NOMO-1 treated with dmso at 0.1 percent for 144 hours (cell line): ENCODE results near the gene GTF2IRD1.
"Not testable (repeated sequence)": the region's sequence is repeated elsewhere in the genome, so short reads cannot be mapped to it uniquely, and the experiment has no call there.

ENCODE experiments used
- DNase-seq: peaks from one replicate; lab custom pipeline; 2025; ENCODE audit not compliant: unreplicated experiment; lab: John Stamatoyannopoulos, UW

GTF2IRD1 gene

GRCh38 chr7:74453322-74454011, at the start of gene GTF2IRD1:
Gene GTF2IRD1 (plus strand): TSS chr7:74453906. CDS start chr7:74508081, 54,175 bp downstream.
- DNase-seq: peak; percentile 43

- no peak for DNase-seq
Observed at GRCh38 chr7:74404388-74404700, 49.4 kb upstream of the GTF2IRD1 start.

- DNase-seq: no peak
Observed at GRCh38 chr7:74404741-74405140, 49.0 kb upstream of the GTF2IRD1 start.

GRCh38 chr7:74405191-74405898, 48.4 kb upstream of the GTF2IRD1 start:
- DNase-seq: peak; percentile 74

- peak; percentile 83 for DNase-seq
Observed at GRCh38 chr7:74405899-74406512, 47.7 kb upstream of the GTF2IRD1 start.

GRCh38 chr7:74407958-74408357, 45.7 kb upstream of the GTF2IRD1 start:
- DNase-seq: no peak

- DNase-seq: no peak
Observed at GRCh38 chr7:74409571-74409970, 44.1 kb upstream of the GTF2IRD1 start.

- no peak for DNase-seq
Observed at GRCh38 chr7:74410772-74411171, 42.9 kb upstream of the GTF2IRD1 start.

GRCh38 chr7:74411571-74411970, 42.1 kb upstream of the GTF2IRD1 start:
- not testable (repeated sequence) for DNase-seq

- DNase-seq: no peak
Observed at GRCh38 chr7:74412056-74412455, 41.6 kb upstream of the GTF2IRD1 start.

GRCh38 chr7:74412603-74413002, 41.1 kb upstream of the GTF2IRD1 start:
- no peak for DNase-seq

- DNase-seq: not testable (repeated sequence)
Observed at GRCh38 chr7:74414595-74415333, 38.9 kb upstream of the GTF2IRD1 start.

GRCh38 chr7:74417419-74417971, 36.2 kb upstream of the GTF2IRD1 start:
- peak; percentile 64 for DNase-seq

- DNase-seq: no peak
Observed at GRCh38 chr7:74418076-74418475, 35.6 kb upstream of the GTF2IRD1 start.

- DNase-seq: no peak
Observed at GRCh38 chr7:74418538-74418937, 35.2 kb upstream of the GTF2IRD1 start.

- not testable (repeated sequence) for DNase-seq
Observed at GRCh38 chr7:74419232-74419631, 34.5 kb upstream of the GTF2IRD1 start.

GRCh38 chr7:74420006-74420405, 33.7 kb upstream of the GTF2IRD1 start:
- DNase-seq: no peak

- DNase-seq: no peak
Observed at GRCh38 chr7:74424291-74424880, 29.3 kb upstream of the GTF2IRD1 start.

GRCh38 chr7:74428023-74428422, 25.7 kb upstream of the GTF2IRD1 start:
- no peak for DNase-seq

- no peak for DNase-seq
Observed at GRCh38 chr7:74429153-74429747, 24.5 kb upstream of the GTF2IRD1 start.
